HG03521 (cell line): Measurements from ENCODE around the gene SEMA4A.
"Not testable (repeated sequence)": the region's sequence is repeated elsewhere in the genome, so short reads cannot be mapped to it uniquely, and the experiment has no call there.

ENCODE experiments used
- ATAC-seq: cut with Tn5 transposase; IDR thresholded peaks from one replicate; pipeline ENCODE4 v1.9.1; 2021; ENCODE audit warnings: mild to moderate bottlenecking, moderate library complexity; ENCODE audit not compliant: unreplicated experiment

SEMA4A gene

DNA sequence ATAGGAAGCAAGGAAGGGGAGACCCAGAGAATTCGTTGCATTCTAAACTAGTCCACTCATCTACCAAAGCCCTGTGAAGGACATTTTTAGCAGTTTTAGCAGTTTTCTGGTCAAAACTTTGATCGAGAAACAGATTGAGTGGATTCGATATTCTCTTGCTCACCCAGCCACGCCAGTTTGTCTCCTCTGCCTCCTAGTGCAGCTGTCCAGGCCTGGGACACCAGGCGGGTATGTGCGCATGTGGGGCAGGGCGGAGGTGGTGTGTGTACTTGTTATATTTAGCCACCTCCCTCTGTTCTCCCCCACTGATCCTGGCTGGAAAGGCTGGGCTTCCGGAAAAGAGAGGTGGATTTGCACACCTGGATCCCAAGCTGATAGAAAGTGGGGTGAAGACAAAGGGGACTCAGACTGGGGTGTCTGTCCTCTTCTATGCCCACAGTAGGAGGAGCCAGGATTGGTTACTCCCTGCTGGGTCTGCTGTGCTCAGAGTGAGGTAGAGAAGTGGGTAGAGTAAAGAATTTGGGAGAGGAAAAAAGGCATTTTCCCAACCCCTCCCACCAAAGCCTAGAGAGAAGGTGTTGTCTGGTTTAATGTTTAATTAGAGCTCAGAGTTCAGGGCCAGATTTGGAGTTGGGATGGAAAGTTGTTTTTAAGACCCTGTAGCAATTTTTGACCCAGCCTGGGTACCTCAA lies 35.1 kb upstream of the SEMA4A start:
- ATAC-seq = no peak

DNA sequence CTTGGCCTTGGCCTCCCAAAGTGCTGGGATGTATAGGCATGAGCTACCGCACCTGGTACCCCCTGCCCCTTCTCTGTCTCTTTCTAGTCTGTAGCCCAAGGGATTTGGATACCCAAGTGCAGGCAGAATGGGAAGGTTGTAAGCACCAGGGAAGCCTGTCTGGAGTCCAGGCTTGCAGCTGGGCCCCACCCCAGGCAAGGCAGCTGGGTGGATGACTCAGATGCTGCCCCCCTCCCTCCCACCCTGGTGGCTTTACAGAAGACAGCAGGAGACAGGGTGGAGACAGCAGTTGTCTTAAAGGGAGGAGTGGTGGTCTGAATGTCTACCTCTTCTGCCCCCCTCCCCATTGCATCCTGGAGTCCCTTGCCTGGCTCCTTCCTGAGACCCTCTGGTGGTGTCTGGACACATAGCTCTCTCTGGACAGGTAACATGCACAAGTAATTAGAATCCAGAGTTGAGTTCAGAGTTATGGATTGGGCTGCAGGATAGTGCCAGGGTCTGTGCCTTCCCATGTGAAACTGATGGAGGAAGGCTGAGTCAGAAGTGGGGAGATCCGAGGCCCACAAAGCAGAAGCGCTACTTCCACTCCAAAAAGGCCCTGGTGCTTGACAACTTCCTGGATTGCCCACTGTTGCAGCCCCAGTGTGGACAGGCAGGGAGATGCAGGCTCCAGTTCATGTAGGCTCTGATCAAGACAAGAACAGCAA lies 33.7 kb upstream of the SEMA4A start:
- no peak for ATAC-seq

DNA sequence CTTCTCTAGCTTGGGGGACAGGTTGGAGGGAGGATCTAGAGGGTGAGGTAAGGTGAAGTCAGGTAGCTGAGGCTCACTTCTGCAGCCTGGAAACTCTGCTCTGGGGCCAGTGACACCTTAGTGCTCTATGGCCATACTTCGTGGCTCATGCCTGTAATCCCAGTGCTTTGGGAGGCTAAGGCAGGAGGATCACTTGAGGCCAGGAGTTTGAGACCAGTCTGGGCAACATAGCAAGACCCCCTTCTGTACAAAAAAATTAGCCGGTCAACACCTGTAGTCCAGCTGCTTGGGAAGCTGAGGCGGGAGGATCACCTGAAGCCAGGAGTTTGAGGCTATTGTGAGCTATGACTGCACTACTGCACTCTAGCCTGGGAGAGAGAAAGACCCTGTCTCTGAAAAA lies 33.1 kb upstream of the SEMA4A start:
- ATAC-seq = no peak

DNA sequence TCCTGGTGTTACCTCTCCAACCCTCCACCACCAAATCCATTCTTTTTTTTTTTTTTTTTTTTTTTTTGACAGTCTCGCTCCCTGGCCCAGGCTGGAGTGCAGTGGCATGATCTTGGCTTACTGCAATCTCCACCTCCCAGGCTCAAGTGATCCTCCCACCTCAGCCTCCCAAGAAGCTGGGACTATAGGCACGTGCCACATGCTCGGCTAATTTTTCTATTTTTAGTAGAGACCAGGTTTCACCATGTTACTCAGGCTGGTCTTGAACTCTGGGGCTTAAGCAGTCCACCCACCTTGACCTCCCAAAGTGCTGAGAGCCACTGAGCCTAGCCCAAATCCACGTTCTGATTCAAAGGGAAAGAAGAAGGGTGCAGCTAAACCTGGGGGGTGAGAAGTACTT lies 32.4 kb upstream of the SEMA4A start:
- not testable (repeated sequence) for ATAC-seq

DNA sequence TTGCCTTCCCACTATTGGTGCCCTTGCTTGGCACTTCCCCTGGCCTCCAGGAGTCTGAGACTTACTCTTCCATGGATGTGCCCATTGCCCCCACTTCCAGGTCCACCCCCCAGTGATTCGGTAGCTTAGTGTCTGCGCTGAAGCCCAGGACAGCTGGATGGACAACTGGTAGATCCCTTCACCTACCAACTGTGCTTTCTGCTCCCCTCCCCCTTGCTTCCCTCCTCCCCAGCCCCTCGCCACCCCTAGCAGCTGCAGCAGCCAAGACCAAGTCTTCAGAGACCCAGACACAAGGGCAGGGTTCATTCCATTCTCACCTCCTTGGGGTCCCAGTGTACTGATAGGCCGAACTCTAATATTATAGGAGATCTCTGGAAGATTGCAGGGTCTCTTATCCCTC lies 31.9 kb upstream of the SEMA4A start:
- ATAC-seq = no peak

DNA sequence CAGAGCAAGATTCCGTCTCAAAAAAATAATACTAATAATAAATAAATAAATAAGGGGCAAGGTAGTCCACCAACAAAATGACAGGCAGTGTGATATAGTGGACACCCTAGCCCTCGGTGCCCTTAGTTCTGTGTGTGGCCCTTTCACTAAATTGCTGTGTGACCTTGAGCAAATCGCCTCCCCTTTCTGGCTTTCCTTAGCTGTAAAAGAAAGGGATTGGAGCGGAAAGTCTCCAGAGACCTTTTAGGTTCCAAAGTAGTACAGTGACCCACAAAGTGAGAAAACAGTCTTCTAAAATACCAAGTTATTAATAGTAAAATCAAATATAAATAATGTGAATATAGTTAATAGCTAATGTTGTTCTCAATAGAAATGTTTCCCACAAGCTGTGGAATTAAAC lies 31.3 kb upstream of the SEMA4A start:
- no peak for ATAC-seq

DNA sequence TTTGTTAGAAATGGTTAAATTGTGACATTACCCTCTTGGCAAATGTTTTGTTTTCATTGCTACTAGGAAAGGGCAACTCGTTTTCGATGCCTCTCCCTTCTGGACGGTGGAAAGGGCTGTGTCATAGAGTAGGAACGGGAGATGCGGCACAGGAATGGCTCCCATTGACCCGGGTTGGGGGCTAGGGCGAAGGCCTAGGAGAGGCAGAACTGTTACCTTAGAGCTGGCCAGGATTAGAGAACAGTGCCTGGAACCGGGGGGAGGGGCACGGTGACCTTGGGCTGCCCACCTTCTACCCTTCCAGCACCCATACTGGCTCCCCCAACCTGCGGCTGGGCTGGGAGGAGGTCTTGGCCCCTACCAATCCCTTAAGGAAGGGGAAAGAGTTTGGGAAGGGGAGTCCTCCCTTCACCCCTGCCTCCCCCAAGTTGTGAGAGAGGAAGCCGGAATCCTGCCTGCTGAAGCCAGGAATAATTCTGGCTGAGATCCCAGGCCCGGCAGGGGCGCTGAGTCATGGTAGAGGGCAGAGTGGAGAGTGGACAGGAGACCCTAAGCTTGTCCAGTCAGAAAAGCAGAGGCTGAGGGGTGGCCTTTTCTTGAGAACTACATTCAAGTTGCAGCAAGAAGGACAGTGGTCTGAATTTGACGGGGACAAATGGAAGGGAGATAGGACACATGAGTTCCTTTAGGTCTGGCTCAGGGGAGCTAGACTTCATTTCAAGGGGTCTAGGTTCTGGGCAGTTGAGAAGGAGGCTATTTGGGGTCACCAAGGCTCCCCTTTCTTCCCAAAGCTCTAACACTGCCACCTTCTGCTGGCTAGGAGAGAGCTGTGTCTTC lies 30.6 kb upstream of the SEMA4A start:
- ATAC-seq = no peak

DNA sequence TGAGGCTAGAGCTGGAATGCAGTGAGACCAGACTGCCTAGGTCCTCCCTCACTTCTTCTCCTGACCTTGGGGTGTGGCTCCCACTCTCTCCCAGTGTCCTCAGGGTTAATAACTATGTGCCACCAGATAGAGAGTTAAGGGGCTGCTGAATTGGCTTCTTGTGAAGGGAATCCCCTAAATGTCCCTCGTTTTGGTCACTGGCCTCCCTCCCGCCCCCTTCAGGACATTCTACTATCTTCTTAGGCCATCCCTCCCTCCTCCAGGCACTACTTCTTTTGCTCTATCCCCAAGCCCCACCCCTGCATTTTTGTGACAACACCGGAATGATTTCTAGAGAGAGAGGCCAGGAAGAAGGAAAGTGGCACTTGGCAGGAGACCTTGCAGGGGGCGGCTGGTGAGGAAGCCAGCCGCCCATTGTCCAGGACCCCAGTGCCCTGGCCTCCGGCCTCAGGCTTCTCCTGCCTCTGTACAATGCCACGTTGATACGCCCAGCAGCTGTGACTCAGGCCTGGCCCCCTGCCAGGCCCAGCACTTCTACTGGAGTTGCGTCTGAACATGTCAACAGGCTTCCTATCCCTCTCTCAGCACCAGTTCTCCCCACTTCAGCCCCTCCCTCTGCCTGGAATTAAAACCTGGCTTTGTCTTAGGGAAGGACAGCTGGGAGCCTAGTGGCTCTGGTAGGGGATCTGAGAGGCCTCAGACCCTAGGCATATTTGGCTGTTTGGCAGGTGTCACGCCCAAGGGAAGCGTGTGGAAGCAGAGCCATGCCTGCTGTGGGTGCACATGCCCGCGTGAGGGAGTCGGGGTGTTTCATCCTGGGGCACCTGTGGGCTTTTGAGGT lies 29.8 kb upstream of the SEMA4A start:
- no peak for ATAC-seq

DNA sequence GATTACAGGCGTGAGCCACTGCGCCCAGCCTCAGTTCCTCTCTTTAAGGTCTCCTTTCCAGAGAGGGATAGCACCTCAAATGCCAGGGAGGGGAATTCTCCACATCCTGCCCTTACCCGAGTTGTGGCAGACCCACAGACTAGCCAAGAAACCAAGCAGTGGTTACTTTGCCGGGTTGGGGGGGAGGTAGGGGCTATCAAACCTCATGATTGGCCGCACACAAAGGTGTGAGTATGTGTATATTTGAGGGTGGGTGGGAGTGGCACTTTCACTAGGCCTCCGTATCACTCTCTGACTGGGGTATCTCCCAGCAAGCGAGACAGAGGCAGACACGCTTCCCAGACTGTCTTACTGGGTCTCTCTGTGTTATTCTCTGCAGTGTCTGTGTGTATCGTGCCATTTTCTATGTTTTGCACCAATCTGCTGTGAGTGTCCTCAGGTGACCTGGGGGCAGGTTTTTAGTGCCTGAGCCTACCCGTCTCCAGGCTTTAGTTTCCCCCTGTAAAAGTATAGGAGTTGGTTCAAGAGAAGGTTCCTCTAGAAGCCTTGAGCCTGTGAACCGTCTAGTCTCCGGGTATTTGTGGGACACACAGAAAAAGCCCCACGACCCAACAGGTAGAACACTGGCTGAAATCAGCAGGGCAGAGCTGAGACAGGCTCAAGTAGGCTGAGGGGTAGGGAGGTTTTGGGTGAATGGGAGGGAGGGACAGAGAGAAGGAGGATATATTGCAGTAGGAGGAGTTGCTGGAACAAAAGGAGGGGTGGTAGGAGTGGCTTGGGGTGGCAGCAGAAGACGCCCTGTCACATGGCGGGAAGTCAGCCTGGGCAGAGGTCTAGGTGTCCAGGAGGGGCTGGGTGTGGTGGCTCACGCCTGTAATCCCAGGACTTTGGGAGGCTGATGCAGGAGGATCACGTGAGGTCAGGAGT lies 28.6 kb upstream of the SEMA4A start:
- no peak for ATAC-seq

DNA sequence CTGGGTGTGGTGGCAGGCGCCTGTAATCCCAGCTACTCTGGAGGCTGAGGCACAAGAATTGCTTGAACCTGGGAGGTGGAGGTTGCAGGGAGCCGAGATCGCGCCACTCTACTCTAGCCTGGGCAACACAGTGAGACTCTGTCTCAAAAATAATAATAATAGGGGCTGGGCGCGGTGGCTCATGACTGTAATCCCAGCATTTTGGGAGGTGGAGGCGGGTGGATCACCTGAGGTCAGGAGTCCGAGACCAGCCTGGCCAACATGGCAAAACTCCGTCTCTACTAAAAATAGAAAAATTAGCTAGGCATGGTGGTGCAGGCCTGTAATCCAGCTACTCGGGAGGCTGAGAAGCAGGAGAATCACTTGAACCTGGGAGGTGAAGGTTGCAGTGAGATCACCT lies 27.8 kb upstream of the SEMA4A start:
- not testable (repeated sequence) for ATAC-seq

DNA sequence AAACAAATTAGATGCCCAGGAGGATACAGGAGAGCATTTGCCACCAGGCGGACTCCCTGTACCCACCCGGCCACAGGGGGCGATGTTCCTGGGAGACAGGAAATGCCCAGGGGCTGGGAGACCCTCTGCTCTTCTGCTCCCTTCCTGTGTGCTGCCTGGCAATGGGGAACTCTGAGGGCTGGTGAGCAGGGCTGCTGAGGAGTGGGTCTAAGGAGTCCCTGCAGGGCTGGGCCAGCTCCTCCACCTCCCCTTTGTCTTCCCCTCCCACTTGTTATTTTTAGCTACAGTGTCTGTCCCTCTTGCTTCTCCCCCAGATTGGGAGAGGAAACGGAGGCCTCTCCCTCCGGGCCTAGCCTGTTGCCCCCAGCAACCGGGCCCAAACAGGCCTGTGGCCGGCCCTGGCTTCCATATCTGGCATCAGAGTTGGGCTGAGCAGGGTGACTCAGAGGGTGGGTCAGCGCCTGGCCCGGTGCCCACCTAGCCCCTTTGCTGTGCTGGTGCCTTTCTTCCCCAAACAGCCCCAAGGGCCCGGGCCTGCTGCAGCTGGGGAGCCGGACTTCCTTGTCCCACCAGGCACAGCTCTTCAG lies 27.2 kb upstream of the SEMA4A start:
- no peak for ATAC-seq

DNA sequence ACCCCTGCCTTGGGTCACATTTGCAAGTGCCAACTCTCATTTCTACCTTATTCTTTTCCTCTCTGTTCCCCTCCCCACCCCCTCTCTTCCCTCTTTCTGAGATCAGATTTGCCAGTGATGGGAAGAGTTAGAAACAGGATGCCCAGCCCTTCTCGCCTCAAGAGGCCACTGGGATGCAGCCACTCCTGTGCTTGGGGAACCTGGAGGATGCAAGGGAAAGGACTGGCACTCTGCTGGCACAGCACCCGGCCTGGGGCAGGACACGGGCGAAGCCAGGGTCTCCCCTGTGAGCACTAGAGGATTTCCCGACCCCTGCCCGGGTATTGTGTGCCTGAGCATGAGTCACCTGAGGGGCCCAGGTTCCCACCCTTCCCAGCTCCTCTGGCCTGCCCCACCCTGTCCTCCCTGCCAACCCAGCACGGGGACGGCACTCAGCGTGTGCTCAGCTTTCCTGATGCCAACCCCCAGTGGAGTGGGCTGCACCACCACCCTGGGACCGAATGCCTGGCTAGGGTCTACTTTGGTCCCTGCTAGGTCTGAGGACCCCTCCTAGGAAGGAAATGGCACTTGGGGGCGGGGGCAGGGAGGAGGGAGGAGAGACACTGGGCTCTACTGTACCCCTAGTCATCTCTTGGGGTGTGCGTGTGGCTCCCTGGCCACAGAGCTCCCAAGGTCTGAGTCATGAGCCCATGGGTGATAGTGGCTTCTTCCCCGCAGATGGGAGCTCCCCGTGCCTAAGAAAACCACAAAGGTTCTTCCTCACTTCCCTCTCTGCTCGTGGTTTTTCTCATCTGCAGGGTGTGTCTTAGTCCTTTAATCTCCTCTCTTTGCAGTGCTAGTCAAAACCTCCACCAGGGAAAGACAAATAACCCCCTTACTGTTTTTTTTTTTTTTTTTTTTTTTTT lies 26.5 kb upstream of the SEMA4A start:
- peak; percentile 36 for ATAC-seq

DNA sequence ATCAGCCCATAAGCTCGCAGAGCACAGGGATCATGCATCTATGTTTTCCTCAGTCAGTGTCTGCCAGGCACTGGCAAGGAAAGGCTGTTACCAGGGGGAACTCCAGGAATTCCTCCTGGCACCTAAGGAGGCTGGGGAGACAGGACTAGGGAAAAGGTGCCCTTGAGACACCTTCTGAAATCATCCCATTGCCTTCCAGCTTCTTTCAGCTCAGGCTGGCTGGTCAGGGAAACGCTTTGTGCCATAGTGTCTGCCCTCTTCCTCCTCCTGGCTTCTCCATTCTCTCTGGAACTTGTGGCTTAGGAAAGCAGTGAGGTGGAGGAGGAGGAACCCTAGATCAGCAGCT lies 25.1 kb upstream of the SEMA4A start:
- ATAC-seq = no peak

DNA sequence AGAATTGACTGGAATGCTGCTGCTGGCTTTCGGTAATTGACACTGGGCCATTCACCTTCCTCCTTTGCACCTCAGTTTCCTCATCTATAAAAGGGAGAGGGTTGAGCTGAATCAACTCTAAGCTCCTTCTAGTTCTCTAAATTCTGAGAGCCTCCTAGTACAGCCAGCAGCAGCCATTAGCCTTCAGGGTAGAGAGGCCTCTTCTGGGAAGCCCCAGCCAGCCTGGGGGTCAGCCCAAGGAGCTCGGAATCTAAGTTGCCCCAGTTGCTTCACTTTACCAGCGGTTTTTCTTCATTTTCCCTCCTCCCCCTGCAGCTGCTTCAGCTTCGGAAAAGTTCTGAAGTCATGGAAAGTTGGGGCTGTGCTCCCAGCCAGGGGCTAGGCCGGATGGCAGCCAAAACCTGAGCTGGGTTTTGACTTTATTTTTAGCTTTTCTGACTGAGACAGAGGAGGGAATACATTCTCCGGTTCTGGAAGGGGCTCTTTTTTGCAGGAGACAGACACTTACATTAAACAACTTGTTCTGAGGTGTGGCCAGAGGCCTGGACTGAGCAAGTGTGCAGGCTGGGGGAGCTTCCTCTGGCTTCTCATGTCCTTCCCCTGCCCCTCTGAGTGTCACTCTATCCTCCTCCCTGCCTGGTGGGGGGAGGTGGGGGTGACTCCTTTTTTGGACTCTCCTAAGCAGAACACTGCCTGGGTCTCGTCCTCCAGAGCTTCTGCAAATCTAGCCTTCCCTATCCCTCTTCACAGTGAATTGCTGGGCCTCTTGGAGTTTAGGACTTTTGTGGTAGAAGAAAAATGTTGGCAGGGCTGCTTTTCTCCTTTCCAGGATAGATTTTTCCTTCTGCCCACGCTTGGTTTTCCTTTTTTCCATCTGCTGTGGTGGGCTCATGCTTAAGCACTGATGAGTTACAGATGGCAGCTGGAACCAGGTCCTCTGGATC lies 24.5 kb upstream of the SEMA4A start:
- no peak for ATAC-seq

DNA sequence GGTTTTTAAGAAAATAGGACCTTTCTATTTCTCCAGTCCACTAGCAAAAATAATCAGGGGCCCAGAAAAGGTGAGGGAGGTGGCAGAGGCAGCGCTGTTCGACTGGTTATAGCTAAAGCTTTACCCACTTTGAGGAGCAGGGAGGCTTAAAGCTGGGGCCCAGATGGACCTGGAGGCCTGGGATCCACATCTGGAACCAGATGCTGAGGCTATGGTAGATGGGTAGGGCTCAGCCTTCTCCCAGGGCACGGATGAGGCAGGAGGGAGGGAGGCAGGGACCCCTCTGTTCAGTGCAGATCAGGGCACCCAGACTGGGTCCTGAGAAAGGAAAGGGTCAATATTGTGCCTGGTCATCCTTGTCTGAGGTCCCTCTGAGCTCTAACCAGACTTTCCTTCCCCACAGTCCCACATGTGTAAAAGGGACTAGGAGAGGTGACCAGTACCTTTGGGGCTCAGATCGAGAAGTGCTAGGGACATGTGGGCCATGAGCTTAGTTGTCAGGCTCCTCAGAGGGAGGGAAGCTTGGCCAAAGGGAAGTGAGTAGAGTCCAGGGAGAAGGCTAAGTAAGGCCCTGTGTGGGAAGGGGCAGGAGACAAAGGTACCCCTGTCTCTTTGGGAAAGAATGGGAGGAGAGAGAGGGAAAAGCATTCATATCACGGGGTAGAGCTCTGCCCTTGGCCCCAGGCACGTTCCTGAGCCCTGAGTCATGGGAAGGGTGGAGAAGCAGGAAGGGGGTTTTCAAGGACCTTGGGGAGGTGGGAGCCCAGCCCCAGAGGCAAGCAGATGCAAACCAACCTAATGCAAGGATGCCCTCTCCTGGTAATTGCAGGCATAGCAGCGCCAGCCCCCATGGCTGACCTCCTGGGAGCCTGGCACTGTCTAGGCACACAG lies 23.5 kb upstream of the SEMA4A start:
- ATAC-seq = no peak

DNA sequence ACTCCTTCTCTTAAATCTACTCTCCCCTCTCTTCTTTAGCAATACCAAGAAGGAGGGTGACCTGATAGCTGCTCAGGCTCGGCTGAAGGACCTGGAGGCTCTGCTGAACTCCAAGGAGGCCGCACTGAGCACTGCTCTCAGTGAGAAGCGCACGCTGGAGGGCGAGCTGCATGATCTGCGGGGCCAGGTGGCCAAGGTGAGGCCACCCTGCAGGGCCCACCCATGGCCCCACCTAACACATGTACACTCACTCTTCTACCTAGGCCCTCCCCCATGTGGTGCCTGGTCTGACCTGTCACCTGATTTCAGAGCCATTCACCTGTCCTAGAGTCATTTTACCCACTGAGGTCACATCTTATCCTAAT lies 22.8 kb upstream of the SEMA4A start:
- no peak for ATAC-seq
